K562 (cell line): ENCODE results near the gene HOXD12. TPM values are rescaled to one million over a fixed set of nuclear protein-coding genes. Genes with fewer than 3 reads are reported as not detected.

Experiments used
- HINFP ChIP-seq: fragments of 450-650 bp; conservative IDR thresholded peaks from 2 replicates; pipeline ENCODE4 v1.6.1; 2016; ENCODE audit warnings: missing genetic modification characterization, low read depth, mild to moderate bottlenecking, control low read depth, missing compliant biosample characterization
- HOMEZ ChIP-seq: fragments of 250-450 bp; sonication (Bioruptor Pico); IDR thresholded peaks from 2 replicates; pipeline ENCODE4 v1.4.0; 2020; ENCODE audit warnings: mild to moderate bottlenecking, moderate library complexity
- ZNF212 ChIP-seq: fragments of 450-650 bp; formaldehyde crosslinking; IDR thresholded peaks from 2 replicates; pipeline ENCODE4 v1.4.0; 2020; ENCODE audit warnings: mild to moderate bottlenecking
- ZNF655 ChIP-seq: fragments of 250-450 bp; sonication (Bioruptor Pico); IDR thresholded peaks from 2 replicates; pipeline ENCODE4 v1.5.0; 2021
- polyA plus RNA-seq, 8 experiments: library from polyadenylated mRNA; depleted of rRNA in 4 of 8; stranded (reverse) in 5 of 8; unstranded in 3 of 8; fragments of >200 nt; fragmentation: Nextera tagmentation in 2 of 8; fragmentation: Illumina TruSeq in 1 of 8; extraction: Ambion mirVana in 2 of 8; extraction: Trizol in 1 of 8; gene quantifications; 2 replicates each; pipeline versions ENCODE4 v1.2.1 to v1.2.3, GENCODE V29; 2011 to 2014; ENCODE audit warnings: inconsistent platforms in 1 of 8, missing spikeins in 1 of 8
- total RNA-seq, 7 experiments: library from RNA; depleted of rRNA in 6 of 7; stranded (reverse); fragments of >200 nt in 6 of 7; fragmentation: Illumina TruSeq in 2 of 7; extraction: Trizol in 2 of 7; gene quantifications; 2 replicates each; pipeline versions ENCODE4 v1.2.1 to v1.2.3, GENCODE V29; 2011 to 2021; ENCODE audit warnings: low replicate concordance in 1 of 7

Gene HOXD12
- total and polyA plus RNA-seq, 9 of the 15 experiments (the other 6 are each of a cell fraction or from before 2014, with no cell fraction given): not detected

- no peak for TF ChIP-seq HOMEZ
- TF ChIP-seq ZNF212 (CRISPR knock-in tag): no peak
- no peak for TF ChIP-seq HINFP
- no peak for TF ChIP-seq ZNF655 (CRISPR knock-in tag)
- TF ChIP-seq, all 486 proteins: peak for 0
Observed at GRCh38 chr2:176095421-176095820, 4.2 kb upstream of the HOXD12 start (continued).
